GM06990 (cell line): Measurements from ENCODE around the gene UNC13B.

Source experiments
- DNase-seq: peaks from one replicate; pipeline ENCODE4 v3.0.0-alpha.2; 2011; ENCODE audit not compliant: insufficient read length; ENCODE audit errors: extremely low read depth
- H3K27me3 ChIP-seq: replicated peaks from 2 replicates; pipeline ENCODE4 v1.6.0; 2011; ENCODE audit warnings: low read length; ENCODE audit not compliant: control insufficient read depth, insufficient read depth
- H3K36me3 ChIP-seq: 2 replicates; pipeline ENCODE4 v1.5.1; 2011; ENCODE audit warnings: low read length; ENCODE audit not compliant: control insufficient read depth, insufficient read depth
- H3K4me3 ChIP-seq: replicated peaks from 2 replicates; pipeline ENCODE4 v1.5.1; 2011; ENCODE audit warnings: low read depth, mild to moderate bottlenecking, control low read depth, low read length
- TF ChIP-seq, protein P1 (sequence below): IDR thresholded peaks from 2 replicates; pipeline ENCODE4 v1.5.1; 2011; ENCODE audit warnings: low read length, control low read depth, mild to moderate bottlenecking, inconsistent platforms; ENCODE audit not compliant: insufficient read depth, poor library complexity, severe bottlenecking

UNC13B gene

DNA sequence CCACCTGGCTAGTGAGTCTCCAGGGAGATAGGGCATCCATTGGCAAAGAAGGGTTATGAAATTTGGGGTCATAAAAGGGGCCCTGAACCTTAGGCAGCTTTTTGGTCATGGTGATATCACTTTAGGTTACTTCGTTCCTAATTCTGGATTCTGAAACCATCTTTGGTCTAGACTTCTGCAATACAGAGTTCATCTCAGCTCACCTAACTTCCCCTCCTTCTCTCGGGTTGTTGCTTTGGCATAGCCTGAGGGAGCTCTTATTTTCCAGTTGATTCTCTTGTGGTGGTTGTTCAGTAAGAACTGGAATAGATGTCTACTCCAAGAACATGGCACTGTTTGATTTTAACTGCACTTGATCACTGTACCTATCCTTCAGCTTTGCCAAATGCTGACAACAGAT lies 179.2 kb downstream of the UNC13B start:
- no peak for DNase-seq
- H3K4me3 ChIP-seq = no peak overlapping the region
- no peaks in the 10 kb centered on the region for H3K36me3 ChIP-seq
- no peaks in the 10 kb centered on the region for H3K27me3 ChIP-seq
- TF ChIP-seq, protein P1, sequence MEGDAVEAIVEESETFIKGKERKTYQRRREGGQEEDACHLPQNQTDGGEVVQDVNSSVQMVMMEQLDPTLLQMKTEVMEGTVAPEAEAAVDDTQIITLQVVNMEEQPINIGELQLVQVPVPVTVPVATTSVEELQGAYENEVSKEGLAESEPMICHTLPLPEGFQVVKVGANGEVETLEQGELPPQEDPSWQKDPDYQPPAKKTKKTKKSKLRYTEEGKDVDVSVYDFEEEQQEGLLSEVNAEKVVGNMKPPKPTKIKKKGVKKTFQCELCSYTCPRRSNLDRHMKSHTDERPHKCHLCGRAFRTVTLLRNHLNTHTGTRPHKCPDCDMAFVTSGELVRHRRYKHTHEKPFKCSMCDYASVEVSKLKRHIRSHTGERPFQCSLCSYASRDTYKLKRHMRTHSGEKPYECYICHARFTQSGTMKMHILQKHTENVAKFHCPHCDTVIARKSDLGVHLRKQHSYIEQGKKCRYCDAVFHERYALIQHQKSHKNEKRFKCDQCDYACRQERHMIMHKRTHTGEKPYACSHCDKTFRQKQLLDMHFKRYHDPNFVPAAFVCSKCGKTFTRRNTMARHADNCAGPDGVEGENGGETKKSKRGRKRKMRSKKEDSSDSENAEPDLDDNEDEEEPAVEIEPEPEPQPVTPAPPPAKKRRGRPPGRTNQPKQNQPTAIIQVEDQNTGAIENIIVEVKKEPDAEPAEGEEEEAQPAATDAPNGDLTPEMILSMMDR = no peak

DNA sequence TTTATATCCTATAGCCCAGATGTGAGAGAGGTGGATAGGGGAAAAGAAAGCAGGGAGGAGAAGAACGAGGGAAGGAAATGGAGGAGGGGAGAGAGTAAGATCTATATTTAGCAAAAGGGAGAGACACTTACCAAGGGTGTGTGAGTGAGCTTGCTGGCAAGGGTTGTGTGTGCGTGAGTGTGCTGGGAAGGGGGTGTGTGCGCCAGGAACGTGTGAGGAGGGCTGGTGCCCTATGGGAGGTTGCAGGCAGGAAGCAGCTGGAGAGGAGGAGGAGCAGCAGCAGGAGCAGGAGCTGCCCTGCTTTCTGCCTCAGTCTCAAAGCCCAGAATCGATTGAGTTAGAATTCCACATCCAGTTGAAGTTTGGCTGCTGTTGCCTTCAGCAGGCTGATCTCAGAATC lies 179.8 kb downstream of the UNC13B start:
- no peaks in the 10 kb centered on the region for H3K36me3 ChIP-seq
- no peaks in the 10 kb centered on the region for H3K27me3 ChIP-seq
- DNase-seq = no peak
- TF ChIP-seq, protein P1 = no peak
- H3K4me3 ChIP-seq = no peak overlapping the region

DNA sequence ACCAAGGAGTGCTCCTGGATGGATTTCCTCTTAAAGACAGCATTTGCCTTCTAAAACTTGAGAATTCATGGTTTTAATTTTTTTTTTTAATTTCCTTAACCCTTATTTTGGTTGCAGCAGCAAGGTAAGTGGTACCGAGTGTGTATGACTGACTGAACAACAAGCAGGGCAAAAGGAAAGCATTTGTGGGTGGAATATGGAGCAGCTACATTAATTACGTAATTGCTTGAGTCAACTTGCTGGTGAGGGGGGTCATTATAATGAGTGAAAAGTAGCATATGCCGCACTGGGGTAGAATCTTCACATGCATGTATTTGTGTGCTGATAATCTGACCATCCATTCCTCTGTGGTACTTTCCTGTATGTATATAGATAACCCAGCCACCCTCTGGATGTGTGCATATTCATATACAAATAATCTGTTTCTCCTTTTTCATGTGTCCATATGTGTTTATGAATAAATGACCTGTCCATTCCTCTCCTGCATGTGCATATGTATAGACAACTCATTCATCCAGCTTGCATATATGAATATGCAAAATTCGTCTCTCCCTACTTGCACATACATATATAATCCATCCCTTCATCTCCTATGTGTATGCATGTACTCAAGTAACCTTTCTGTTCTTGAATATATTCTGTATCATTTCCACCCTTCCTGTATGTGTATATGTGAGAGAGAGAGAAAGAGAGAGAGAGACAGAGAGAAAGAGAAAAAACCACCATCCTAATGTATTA lies 180.6 kb downstream of the UNC13B start:
- Histone ChIP-seq H3K4me3 (no peak overlapping the region), H3K36me3 (no peaks in the 10 kb centered on the region), H3K27me3 (no peaks in the 10 kb centered on the region)
- TF ChIP-seq, protein P1 = no peak
- no peak for DNase-seq

DNA sequence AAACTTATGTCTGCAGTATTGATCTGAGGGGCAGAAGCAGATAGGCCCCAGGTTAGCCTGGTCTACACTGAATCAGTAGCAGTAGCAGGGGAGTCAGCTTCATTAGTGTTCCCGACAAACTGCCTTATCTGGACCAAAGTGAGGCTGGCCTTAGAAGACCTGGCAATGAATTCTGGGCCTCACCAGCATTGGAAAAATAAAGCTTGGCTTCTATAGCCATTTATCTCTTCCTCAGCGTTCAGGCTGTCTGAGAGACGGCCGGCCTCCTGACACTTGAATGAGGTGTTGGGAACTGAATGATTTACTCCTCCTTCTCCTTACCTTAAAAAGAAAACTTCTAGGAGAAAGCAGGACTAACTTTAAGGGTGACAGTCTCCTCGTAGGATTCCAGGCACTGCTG lies 186.3 kb downstream of the UNC13B start:
- no peaks in the 10 kb centered on the region for H3K36me3 ChIP-seq
- TF ChIP-seq, protein P1 = no peak
- H3K4me3 ChIP-seq = no peak overlapping the region
- H3K27me3 ChIP-seq = no peaks in the 10 kb centered on the region
- DNase-seq = no peak

DNA sequence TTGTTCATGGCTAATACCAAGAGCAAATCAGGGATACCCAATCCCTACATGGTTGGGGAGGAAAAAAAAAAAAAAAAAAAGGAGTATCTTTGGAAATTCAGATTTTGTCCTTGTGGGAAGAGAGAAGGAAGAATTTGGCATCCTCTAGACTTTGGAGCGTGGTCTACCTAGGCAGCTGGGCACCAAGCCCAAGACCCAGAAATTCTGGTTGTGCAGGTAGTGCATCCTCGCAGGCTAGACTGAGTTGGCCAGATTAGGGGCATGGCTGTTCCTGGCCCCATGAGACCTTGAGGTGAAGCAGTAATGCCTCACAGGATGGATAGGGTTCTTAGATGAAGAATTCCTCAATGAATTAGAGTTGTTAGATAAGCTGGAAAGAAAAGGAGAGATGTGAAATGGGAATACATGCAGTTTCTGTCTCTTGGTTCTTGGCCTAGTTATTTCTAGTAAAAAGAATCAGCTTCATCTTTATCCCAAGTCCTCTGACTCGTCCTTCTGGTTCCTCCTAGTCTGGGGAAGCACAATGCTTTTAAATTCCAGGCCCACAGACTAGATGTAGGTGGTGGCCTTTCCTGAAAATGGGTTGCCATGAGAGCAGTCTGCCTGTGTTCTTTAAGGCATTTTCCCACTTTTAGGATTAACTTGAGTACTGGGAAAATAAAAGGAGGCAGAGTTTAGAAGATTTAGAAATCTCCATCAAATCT lies 187.6 kb downstream of the UNC13B start:
- H3K4me3 ChIP-seq = no peak overlapping the region
- H3K36me3 ChIP-seq = no peaks in the 10 kb centered on the region
- TF ChIP-seq, protein P1 = no peak
- no peaks in the 10 kb centered on the region for H3K27me3 ChIP-seq
- DNase-seq = no peak
